ENCODE results near the gene POLRMT. TPM values are rescaled to one million over a fixed set of nuclear protein-coding genes. Genes with fewer than 3 reads are reported as not detected.
A peak's percentile ranks its signal among the peaks of the same experiment; 100 is the strongest.

POLRMT gene
- total and polyA plus RNA-seq, 4 donors: 16.1 to 76.7 (median 38.4) TPM

DNA sequence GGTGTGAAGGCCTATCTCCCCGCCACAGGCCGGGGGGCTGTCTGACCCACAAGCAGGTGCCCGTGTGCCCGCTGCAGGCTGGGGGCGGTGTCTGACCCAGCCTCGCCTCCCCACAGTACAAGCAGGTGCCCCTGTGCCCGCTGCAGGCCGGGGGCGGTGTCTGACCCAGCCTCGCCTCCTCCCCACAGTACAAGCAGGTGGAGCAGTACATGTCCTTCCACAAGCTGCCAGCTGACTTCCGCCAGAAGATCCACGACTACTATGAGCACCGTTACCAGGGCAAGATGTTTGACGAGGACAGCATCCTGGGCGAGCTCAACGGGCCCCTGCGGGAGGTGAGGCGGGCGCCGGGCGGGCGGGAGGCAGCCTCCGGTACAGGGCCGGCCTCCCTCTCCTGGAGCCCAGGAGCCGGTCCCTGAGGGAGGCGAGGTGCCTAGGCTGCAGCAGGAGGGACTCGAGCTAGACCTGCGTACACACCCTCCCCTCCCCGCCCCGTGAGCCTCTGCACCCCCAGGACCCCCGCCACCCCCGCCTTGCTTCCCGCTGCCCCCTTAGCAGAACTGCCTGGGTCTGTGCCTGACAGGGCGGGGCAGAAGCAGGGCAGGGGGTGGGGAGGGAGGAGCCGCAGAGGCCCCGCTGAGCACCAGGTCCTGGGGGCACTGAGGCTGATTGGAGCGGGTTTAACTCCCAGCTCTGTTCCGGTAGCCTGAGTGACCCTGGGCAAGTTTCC, 23.1 kb downstream of the POLRMT start:
- ATAC-seq (ENCODE audit: insufficient read depth, low FRiP score) (peak; percentile 32), DNase-seq (peak in 1 of 3 donors; percentile 62)
- no peak overlapping the region for H3K9ac ChIP-seq (ENCODE audit: insufficient read depth in 1 of 2, low read length in 2 of 2)
- 42 to 46% methylated on average over 30 to 38 of the region's 38 CpGs for WGBS, 2 donors
- no peak overlapping the region for H3K4me3 ChIP-seq
- peaks cover 0 to 4% (median 0%) of the 10 kb centered on the region in 3 donors for H3K27me3 ChIP-seq (ENCODE audit: control insufficient read depth in 3 of 3, insufficient read depth in 3 of 3, low read length in 2 of 3)
- H3K36me3 ChIP-seq (ENCODE audit: control insufficient read depth in 4 of 4, insufficient read depth in 4 of 4, low read length in 4 of 4): no peaks in the 10 kb centered on the region
- H3K27ac ChIP-seq (ENCODE audit: low read depth in 1 of 2, low read length in 1 of 2): peak overlapping the region in 1 of 2 donors; percentile 69
- peaks cover 0 to 2% (median 0%) of the 10 kb centered on the region in 4 donors for H3K9me3 ChIP-seq (ENCODE audit: control insufficient read depth in 4 of 4, insufficient read depth in 3 of 4, low read length in 3 of 4)
- peaks cover 0 to 17% (median 3%) of the 10 kb centered on the region in 5 donors for H3K4me1 ChIP-seq (ENCODE audit: control insufficient read depth in 5 of 5, insufficient read depth in 5 of 5, low read length in 5 of 5)
- no peak for TF ChIP-seq CTCF (IDR thresholded peaks at IDR 0.05; ENCODE audit: control extremely low read depth, extremely low read depth)

DNA sequence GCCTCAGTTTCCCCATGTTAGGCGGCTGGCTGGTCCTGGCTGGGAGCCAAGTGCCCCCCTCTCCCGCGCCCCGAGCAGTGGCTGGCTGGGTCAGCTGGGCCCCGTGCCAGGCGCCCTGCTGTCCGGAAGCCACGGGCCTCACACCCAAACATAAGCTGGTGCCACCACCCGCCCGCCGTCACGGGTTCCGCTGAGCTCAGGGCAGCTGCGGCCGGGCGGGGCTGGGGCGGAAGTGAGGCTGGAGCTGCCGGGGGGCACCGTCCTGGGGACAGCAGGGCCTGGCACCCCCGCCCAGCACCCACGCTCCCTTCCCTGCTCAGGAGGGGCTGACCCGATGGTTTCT, 24.4 kb downstream of the POLRMT start:
- H3K4me3 ChIP-seq: no peak overlapping the region
- peaks cover 0 to 17% (median 3%) of the 10 kb centered on the region in 5 donors for H3K4me1 ChIP-seq (ENCODE audit: control insufficient read depth in 5 of 5, insufficient read depth in 5 of 5, low read length in 5 of 5)
- H3K27me3 ChIP-seq (ENCODE audit: control insufficient read depth in 3 of 3, insufficient read depth in 3 of 3, low read length in 2 of 3): no peaks in the 10 kb centered on the region
- ATAC-seq (ENCODE audit: insufficient read depth, low FRiP score) (no peak), DNase-seq (no peak)
- peak overlapping the region in 1 of 2 donors; percentile 17 for H3K27ac ChIP-seq (ENCODE audit: low read depth in 1 of 2, low read length in 1 of 2)
- peaks cover 0 to 2% (median 0%) of the 10 kb centered on the region in 4 donors for H3K9me3 ChIP-seq (ENCODE audit: control insufficient read depth in 4 of 4, insufficient read depth in 3 of 4, low read length in 3 of 4)
- H3K9ac ChIP-seq (ENCODE audit: insufficient read depth in 1 of 2, low read length in 2 of 2): no peak overlapping the region
- no peaks in the 10 kb centered on the region for H3K36me3 ChIP-seq (ENCODE audit: control insufficient read depth in 4 of 4, insufficient read depth in 4 of 4, low read length in 4 of 4)
- 49 to 51% methylated on average over 20 to 22 of the region's 22 CpGs for WGBS, 2 donors
- TF ChIP-seq CTCF (IDR thresholded peaks at IDR 0.05; ENCODE audit: control extremely low read depth, extremely low read depth): no peak

DNA sequence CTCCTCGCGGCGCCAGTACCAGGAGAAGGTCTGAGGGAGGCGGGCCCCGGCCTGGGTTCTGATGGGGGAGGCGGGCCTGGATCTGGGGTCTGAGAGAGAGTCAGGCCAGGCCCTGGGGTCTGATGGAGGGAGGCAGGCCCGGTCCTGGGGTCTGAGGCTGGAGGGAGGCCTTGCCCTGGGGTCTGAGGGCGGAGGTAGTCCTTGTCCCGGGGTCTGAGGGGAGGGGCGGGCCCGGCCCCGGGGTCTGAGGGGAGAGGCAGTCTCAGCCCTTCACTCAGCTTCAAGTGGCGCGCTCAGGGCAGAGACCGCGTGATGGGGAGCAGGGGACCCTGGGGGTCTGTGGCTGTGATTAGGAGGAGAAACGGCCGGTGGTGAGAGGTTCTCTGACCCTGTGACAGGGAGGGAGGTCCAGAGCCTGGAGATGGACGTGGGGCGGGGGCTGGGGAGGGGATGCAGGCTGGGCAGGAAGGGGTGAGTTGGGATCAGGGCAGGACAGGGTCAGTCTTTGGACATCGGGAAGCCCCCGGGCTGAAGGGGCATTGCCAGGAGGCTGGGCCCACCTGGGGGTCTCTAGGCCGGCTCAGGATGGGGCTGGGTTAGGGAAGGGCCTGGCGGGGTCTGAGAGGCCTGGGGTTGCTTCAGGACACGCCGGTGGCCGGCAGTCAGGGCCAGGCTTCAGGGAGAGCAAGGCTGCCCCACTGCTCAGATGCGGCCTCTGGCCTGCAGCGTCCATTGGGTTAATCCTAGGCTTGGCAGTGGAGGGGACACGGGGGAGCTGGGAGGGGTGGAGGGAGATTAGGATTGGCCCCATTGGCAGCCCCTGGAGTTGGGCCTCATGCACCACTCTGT, 25.0 kb downstream of the POLRMT start:
- H3K36me3 ChIP-seq (ENCODE audit: control insufficient read depth in 4 of 4, insufficient read depth in 4 of 4, low read length in 4 of 4): no peaks in the 10 kb centered on the region
- peaks cover 0 to 17% (median 3%) of the 10 kb centered on the region in 5 donors for H3K4me1 ChIP-seq (ENCODE audit: control insufficient read depth in 5 of 5, insufficient read depth in 5 of 5, low read length in 5 of 5)
- no peaks in the 10 kb centered on the region for H3K27me3 ChIP-seq (ENCODE audit: control insufficient read depth in 3 of 3, insufficient read depth in 3 of 3, low read length in 2 of 3)
- H3K27ac ChIP-seq (ENCODE audit: low read depth in 1 of 2, low read length in 1 of 2): peak overlapping the region in 1 of 2 donors; percentile 17
- no peak overlapping the region for H3K9ac ChIP-seq (ENCODE audit: insufficient read depth in 1 of 2, low read length in 2 of 2)
- WGBS, 2 donors: 68 to 84% methylated on average over 27 to 30 of the region's 30 CpGs
- DNase-seq: no peak
- peaks cover 0 to 2% (median 0%) of the 10 kb centered on the region in 4 donors for H3K9me3 ChIP-seq (ENCODE audit: control insufficient read depth in 4 of 4, insufficient read depth in 3 of 4, low read length in 3 of 4)
- no peak for TF ChIP-seq CTCF (IDR thresholded peaks at IDR 0.05; ENCODE audit: control extremely low read depth, extremely low read depth)
- ATAC-seq (ENCODE audit: insufficient read depth, low FRiP score): no peak
- H3K4me3 ChIP-seq: no peak overlapping the region
